ENCODE measurements around the gene CARD10.

The CARD10 gene, protein sequence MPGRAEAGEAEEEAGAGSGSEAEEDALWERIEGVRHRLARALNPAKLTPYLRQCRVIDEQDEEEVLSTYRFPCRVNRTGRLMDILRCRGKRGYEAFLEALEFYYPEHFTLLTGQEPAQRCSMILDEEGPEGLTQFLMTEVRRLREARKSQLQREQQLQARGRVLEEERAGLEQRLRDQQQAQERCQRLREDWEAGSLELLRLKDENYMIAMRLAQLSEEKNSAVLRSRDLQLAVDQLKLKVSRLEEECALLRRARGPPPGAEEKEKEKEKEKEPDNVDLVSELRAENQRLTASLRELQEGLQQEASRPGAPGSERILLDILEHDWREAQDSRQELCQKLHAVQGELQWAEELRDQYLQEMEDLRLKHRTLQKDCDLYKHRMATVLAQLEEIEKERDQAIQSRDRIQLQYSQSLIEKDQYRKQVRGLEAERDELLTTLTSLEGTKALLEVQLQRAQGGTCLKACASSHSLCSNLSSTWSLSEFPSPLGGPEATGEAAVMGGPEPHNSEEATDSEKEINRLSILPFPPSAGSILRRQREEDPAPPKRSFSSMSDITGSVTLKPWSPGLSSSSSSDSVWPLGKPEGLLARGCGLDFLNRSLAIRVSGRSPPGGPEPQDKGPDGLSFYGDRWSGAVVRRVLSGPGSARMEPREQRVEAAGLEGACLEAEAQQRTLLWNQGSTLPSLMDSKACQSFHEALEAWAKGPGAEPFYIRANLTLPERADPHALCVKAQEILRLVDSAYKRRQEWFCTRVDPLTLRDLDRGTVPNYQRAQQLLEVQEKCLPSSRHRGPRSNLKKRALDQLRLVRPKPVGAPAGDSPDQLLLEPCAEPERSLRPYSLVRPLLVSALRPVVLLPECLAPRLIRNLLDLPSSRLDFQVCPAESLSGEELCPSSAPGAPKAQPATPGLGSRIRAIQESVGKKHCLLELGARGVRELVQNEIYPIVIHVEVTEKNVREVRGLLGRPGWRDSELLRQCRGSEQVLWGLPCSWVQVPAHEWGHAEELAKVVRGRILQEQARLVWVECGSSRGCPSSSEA

DNA sequence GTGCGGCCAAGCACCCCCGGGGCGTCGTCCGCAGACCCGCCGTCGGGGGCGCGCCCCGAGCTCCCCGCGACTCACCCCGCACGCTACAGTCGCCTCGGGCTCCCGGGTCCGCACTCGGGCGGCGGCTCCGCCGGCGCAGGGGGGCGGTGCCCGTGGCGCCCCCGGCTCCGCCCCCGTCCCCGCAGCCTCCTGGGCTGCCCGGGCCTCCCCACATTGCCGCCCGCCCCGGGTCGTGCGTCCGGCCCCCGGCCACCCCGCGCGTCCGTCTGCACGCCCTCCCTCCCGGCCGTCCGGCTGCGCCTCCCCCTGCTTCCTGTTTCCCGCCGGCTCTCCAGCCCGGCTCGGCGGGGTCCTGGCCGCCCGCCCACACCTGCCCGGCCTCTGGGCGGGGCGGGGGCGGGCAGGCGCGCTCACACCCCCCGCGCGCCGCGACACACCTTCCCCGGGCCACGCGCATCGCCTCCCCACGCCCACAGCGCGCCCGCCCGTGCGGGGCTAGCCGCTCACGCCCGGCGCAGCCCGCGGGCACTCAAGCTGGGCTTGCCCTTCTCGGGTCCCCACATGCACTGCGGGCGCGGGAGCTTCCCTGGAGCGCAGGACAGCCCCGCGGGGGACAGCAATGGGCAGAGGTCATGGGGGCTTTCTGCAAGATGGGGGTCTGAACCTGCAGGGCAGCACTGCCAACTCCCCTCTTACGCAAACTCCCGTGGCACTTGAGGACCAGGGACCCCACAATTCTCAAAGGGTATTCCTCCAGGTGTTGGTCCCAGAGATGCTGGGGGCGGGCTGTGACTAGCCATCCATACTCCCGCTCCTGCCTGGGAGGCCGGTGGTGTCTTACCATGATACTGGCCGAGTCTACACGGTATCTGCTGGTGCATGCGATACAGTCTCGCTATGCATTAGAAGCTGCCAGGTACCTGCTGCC, at the start of gene CARD10:
CARD10 (minus strand) TSS at position 148 of the 928 bp plus-strand sequence. CDS start 215 bp downstream, outside the sequence.
- no peak for DNase-seq

DNA sequence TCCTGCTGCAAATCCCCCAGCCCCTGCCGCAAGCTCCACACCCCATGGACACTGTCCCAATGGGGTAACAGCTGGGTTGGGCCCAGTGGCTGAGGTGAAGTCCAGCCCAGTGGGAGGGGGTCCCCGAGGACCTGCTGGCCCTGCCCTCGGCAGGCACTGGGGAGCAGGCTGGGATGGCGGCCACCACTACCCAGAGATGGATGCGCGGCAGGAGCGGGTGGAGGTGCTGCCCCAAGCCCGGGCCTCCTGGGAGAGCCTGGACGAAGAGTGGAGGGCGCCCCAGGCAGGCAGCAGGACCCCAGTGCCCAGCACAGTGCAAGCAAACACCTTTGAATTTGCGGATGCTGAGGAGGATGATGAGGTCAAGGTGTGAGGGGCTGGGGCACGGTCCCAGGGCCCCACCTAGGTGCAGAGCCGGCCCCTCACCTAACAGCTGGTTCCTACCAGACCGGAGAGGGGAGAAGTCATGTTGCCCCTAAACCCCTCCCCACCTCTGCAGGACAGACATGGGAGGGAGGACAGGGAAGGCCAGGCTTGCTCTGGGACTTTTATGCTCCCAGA, 49.3 kb upstream of the CARD10 start:
- DNase-seq, result no peak

DNA sequence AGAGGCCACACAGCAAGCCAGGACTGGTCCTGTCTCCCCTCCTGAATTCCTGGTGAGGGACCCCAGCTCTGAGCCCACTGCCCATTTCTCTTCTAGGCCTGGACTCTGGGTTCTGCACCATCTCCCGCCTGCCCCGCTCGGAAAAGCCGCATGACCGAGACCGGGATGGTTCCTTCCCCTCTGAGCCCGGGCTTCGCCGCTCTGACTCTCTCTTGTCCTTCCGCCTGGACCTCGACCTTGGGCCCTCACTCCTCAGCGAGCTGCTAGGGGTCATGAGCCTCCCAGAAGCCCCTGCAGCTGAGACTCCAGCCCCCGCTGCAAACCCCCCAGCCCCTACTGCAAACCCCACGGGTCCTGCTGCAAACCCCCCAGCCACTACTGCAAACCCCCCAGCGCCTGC, 48.8 kb upstream of the CARD10 start:
- no peak for DNase-seq

DNA sequence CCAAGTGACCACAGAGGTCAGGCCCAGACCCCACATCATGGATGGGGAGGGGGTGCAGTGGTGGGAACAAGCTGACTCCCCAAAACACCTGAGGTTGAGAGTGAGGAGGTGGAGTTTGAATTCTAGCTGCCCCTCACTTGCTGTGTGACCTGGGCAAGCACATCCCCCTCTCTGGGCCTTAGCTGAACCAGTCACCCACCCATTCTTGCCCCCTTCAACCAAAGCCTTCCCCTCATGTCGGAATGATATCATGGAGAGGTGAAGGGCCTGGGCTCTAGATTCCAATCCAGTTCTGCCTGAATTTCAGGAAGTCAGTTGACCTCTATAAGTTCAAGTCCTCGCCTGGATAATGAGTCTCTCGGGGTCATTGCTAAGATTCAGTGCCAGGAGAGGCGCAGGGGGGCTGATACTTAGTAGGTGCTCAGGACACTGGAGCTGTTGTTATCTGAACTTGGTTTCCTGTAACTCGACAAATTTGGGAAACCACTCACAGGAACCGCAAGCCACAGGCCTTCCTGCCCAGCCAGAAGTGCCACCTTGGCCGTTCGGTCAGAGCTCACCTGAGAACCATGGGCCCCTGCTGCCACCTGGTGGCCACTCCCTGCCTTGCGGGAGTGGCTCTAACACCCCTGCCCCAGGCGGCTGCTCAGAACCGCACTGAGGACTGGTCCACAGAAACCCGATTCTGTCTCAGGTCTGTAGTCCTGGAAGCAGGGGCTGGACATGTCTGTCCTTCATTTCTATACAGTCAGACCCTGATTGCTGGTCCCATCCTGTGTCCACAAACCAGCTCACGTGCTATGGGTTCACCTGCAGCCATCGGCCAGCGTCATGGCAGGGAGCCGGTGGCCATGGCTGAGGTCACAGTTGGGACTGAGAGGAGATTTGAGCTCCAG, 47.9 kb upstream of the CARD10 start:
- peak; percentile 98 for DNase-seq

DNA sequence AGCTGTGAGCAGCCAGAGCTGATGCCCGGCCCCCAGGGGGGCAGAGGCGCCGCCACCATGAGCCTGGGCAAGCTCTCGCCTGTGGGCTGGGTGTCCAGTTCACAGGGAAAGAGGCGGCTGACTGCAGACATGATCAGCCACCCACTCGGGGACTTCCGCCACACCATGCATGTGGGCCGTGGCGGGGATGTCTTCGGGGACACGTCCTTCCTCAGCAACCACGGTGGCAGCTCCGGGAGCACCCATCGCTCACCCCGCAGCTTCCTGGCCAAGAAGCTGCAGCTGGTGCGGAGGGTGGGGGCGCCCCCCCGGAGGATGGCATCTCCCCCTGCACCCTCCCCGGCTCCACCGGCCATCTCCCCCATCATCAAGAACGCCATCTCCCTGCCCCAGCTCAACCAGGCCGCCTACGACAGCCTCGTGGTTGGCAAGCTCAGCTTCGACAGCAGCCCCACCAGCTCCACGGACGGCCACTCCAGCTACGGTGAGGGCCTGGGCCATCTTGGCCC, 47.2 kb upstream of the CARD10 start:
- DNase-seq, result peak; percentile 45

DNA sequence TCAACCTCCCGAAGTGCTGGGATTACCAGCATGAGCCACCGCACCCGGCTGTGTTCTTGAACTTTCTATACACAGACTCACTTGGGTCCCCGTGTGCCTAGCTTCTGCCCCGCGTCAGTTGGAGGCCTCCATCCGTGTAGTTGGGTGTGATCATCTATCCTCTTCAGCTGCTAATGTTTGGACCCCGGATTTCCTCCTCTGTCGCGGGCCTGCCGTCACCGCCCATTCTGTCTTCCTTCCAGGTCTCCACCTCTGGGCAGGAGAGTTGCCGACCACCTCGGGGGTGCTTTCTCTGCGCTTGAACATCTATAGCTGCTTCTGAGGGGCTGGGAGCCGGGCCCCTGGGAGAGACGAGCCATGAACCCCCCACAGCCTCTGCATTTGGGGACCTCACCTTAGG, 46.6 kb upstream of the CARD10 start:
- DNase-seq, result no peak

DNA sequence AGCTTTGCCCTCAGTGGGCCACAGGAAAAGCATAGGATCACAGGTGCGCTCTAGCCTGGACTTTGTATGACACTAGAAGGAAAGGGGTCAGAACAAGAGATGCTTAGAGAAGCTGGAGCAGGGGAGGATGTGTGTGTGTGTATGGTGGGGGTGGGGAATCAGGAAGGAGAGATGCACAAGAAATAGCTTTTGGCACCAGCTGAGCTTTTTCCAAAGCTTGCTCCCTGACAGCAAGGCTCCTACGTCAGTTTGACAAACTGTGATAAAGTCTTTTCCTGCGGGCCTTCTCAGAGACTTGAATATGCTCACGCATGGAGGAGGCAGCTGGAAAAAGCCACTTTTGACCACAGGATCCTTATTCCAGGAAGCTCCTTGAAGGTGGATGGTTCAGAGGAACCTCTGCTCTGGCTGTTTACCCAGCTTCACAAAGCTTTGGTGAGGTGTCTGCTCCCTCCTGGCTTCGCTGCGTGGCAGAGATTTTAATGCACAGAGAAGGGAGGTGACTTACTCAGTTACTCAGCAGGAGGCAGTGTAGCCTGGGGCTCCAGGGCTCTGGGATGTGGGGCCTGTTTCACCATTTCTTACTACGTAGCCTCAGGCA, 45.0 kb upstream of the CARD10 start:
- no peak for DNase-seq

DNA sequence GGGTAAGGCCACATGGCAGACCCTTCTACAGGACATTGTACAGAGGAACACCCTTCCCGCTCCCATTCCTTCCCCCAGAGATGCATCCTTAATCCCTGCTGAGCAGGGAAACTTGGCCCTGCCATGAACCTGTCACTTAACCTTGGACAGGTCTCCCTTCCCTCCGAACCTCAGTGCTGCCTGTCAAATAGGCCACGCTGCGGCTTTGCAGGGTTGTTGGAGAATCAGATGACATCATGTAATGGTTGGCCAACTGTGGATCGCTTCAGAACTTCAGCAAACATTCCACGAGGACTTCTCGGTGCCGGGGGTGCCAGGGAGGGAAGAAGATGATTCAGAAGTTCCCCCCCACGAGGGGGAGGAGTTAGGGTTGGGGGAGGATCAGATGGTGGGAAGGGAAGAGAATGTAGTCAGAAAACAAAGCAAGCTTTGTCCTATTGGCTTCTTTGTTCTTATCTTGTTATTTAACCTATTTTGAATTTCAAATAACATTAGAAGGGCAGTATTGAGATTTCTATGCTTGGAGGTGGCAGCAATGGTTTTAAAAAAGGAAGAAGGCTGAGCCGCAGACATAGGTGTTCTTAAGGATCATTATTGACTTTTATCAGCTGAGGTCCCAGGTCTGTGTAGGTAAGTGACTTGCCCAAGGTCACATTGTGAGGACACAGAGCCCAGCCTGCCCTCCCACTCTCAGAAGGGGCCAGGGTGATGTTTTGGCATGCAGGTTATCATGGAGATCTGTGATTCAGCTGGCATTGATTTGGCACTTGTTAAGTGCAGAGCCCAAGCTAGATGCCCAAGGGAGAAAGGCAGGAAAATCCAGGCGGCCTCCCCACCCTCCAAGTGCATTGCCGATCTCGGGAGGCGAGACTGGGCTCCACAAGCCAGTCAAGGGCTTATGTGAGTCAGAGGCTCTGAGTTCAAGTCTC, 44.2 kb upstream of the CARD10 start:
- no peak for DNase-seq

DNA sequence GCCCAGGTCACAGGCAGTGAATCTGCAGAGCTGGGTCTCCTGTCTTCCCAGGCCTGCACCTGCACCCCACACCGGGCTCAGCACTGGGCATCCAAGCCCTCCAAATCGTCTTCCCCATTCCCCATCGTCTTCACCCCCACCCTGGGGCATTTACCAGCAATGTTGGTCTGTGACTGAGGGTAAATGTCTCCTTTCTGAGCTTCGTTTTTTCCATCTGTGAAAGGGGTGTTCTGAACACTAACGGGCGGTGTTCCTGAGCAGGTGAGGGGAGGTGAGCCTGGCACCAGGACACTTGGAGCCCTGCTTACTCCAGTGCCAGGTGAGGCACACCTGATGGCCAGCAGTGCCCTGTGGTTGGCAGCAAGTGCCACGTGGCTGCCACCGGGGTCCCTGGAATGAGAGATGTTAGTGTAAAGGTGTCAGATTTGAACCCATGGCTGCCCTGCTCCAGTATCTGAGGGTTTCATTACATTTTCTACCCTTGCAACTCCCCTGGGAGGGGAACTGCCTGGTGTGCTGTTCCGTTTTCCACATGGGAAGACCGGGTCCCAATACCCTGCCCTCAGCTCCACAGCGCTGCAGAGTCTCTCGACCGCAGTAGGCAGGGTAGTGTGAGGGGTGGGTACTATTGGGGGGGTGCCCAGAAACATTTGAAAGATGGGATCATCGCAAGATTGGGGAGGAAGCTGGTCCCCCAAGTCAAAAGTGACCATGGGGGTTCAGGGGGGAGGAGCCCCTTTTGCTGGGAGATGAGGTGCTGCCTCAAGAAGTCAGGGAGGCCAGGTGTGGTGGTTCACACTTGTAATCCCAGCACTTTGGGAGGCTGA, 43.0 kb upstream of the CARD10 start:
- DNase-seq, result no peak

DNA sequence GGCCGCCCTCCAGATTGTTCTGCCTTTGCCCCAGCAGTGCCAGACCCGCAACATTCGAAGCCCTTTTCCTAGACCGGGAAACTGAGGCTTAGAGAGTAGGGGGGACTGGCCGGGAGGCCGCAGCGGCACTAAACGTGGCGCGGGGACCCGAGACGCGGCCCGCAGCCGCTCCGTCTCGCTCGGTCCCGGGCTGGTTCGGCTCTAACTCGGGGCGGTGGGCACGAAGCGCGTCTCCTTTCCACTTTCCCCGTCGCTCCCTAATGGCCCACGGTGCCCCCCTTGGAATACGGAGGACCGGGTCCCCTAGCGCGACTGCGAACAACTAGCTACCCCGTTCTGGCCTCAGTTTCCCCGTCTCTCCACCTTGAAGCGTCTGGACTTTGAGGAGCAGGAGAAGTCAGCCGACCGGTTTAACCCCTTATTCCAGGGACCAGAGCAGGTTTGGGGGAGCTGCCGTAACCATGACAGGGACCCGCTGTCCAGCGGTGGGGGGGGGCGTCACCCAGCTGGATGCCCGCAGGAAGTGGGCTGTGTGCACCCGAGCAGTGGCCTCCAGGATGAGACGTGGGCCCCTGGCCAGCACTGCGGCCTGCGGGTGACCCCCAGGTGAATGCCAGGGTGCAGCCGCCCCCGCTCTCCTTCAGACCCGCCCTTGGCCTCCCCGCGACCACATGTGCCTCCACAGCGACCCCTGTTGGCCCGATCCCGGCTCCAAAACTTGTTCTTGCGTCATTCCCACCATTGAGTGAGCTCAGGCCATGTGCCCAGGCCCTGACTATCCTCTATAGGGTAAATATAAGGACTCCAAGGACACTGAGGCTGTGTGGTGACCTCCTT, 42.2 kb upstream of the CARD10 start:
- peak; percentile 87 for DNase-seq

DNA sequence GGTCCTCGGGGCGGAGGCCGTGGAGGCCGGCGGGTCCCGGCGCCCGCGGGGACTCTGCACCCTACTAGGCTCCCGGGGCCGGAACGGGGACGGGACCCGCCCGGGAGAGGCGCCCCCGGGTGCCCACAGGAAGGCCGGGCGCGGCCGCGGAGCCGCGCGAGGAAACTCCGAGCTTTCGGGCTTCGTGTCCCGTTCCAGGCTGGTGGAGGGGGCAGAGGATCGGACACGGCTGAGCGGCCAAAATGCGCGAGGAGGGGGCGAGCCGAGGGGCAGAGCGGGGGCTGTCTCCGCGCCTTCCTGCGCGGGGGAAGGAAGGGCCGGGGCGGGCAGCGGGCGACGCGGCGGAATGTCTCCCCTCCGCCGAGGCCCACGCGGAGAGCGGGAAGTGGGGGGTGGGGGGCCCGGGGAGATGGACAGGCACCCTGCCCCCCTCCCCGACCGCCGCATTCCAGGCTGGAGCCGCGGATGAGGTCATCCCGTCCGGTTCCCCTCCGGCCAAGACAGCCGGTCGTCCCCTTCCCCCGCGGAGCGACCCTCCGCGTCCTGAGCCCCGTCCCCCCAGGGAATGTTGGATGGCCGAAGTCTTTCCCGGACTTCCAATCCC, 41.5 kb upstream of the CARD10 start:
- no peak for DNase-seq

DNA sequence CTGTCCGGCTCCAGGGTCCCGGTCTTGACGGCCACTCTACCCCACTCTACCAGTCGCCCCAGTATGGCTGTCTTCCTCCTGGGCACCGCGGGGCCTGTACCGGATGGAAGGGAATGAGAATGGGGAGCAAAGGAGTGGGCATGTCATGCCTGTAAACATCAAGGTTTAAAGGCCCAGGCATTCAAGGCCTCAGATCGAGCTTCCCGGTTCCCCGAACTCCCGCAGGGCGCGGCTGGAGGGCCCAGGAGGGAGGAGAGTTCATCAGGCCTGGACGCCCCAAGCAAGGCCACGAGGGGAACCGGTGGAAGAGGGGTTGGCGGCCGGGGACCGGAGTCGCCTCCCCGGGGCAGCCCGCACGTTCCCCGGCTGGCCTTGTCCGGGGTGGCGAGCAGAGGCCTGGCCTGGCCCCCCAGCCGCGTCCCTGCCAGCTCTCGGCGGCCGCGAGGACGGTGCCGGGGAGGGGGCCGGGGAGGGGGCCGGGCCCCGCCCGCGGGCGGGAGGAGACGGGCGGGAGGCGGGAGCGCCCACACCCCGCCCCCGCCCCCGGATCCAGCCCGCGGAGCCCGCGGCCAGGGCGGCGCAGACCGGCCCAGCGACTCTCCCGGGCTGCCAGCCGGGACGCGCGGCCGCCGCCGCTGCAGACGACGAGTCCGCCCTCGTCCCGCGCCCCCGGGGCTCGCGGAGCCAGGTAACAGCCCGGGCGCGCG, 40.8 kb upstream of the CARD10 start, which contains the start of gene CDC42EP1:
CDC42EP1 (plus strand) TSS at position 580 of the 707 bp plus-strand sequence. CDS start 5,870 bp downstream, outside the sequence.
- no peak for DNase-seq

DNA sequence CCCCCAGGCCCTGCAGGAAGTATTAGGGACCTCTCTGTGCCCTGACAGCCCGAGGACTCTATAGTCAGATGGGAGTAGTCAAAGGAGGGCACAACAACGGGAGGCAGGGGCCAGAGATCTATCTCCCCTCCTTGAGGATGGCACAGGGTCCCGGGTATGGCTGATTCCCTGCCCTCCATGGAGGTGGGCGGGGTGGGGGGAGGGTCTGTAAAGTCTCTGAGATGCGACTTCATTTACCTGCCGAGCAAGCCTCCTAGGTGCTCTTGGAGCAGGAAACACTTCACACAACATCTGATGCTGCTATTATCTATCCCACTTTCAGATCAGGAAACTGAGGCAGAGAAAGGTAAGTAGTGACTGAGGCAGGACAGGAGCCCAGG, 40.3 kb upstream of the CARD10 start:
- no peak for DNase-seq

DNA sequence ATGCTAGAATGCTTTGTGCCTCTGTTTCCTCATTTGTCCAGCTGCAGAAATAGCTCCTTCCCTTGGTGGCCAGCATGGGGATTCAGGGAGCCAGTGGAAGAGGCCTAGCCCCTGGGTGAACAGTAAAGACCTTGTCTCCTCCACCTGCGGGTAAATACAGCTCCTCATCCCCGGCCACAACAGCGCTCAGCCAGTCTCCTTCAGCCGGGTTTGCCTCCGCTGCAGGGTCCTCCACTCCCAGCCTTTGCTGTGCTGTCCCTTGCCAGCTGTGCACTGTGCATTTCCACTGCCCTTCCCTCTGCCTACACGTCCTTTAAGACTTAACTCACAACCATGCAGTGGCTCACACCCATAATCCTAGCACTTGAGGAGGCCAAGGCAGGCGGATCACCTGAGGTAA, 39.6 kb upstream of the CARD10 start:
- no peak for DNase-seq

DNA sequence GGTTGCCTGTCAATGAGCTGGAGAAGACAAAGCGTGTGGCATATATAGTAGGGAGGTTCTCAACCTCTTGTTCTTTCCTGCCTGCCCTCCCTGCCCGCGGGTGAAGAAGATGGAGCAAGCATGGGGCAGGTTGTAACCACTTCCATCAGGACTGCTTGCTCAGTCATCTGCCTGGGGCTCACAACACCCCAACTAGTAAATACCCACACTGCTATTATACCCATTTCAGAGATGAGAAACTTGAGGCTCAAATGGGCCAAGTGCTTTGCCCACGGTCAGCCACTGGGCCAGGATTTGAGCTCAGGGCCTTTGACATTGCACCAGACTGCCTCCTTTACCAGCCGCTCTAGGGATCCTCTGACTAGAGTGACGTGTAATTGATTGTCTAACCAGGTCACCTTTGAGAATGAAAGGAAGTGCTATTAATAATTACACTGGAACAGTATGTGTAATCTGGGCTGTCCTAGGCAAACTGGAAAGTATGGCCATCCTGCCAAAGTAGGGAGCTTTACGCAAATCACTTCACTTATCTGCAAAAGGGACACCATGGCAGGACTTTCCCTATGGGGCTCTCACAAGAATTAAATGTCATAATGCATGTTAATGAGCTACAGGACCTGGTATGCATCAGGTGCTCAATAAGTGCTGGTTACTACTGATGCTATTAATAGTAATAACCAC, 38.2 kb upstream of the CARD10 start:
- no peak for DNase-seq

DNA sequence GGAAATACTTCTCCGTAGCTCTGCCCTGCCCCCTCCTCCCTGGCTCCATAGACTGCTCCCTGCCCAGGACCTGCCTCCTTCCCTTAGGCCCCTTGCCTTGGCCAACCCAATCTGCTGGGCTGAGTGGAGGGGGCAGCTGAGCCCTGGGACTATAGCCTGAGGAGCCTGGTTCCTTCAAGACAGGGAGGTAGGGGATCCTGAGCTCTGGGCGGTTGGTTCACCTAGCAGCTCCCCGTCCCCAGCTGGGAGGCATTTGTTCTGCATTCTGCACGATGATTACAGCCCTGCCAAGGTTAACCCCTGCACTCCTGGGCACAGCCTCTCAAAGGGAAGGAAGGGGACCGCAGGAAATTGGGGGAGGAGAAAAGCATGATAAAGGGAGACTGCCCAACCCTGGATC, 37.5 kb upstream of the CARD10 start:
- DNase-seq, result no peak
